Body of pancreas (tissue), 4 donors: ENCODE results near the gene KCNN3. TPM values are rescaled to one million over a fixed set of nuclear protein-coding genes. Genes with fewer than 3 reads are reported as not detected.

ENCODE experiments used
- ATAC-seq: fragments of 150-250 bp; one replicate; pipeline ENCODE4 v1.9.1; 2016
- DNase-seq, 4 donors: peaks; one replicate each; pipeline ENCODE4 v3.0.0-alpha.2; 2019
- H3K27ac ChIP-seq, 4 donors: fragments of 200-600 bp; sonication (generic); 1 replicate in 3 of 4; 2 replicates in 1 of 4; pipeline versions ENCODE4 v1.5.1 to v1.6.1; 2016 to 2019; ENCODE audit warnings: mild to moderate bottlenecking in 1 of 4, mixed read lengths in 1 of 4, moderate library complexity in 1 of 4
- H3K27me3 ChIP-seq, 2 donors: fragments of 200-600 bp; sonication (generic); one replicate each; pipeline ENCODE4 v1.6.0; 2016; ENCODE audit warnings: mild to moderate bottlenecking in 1 of 2
- H3K36me3 ChIP-seq, 2 donors: fragments of 200-600 bp; sonication (generic); replicated peaks in 1 of 2; 2 replicates each; pipeline ENCODE4 v1.5.1; 2016; ENCODE audit warnings: low read depth in 2 of 2; ENCODE audit not compliant: insufficient read depth in 1 of 2
- H3K4me1 ChIP-seq: fragments of 200-600 bp; sonication (generic); one replicate; pipeline ENCODE4 v1.6.0; 2016
- H3K4me3 ChIP-seq, 2 donors: fragments of 200-600 bp; sonication (generic); 1 replicate in 1 of 2; 2 replicates in 1 of 2; pipeline ENCODE4 v1.5.1; 2016 to 2019
- H3K9me3 ChIP-seq, 3 donors: fragments of 200-600 bp; sonication (generic); 1 replicate in 2 of 3; 2 replicates in 1 of 3; pipeline ENCODE4 v1.5.1; 2016
- POLR2A ChIP-seq, 3 donors: fragments of 450-650 bp; IDR thresholded peaks; one replicate each; pipeline ENCODE4 v1.6.1; 2016; ENCODE audit warnings: antibody characterized with exemption in 3 of 3, mild to moderate bottlenecking in 2 of 3
- WGBS, 2 donors: methylation state at CpG; one replicate each; pipeline ENCODE4 v1.1.5; 2017; 5-methylcytosine and 5-hydroxymethylcytosine counted together
- intact Hi-C: fragments of 100-400 bp; cut with DNase I; formaldehyde crosslinking; loops from one replicate; pipeline ENCODE4 v1.15.1; 2023
- total RNA-seq, 2 donors: library from RNA; depleted of rRNA; stranded (reverse); fragments of >200 nt; gene quantifications; one replicate each; pipeline ENCODE4 v1.1.0, GENCODE V29; 2016
- TF ChIP-seq, protein P1 (sequence below), 7 experiments: fragments of 450-650 bp in 4 of 7; fragments of 200-600 bp in 3 of 7; sonication (generic) in 3 of 7; IDR thresholded peaks; one replicate each; pipeline ENCODE4 v1.5.1; 2016 to 2019; ENCODE audit warnings: antibody characterized with exemption in 7 of 7

The KCNN3 gene
- total RNA-seq, 2 donors from 2014 or later = 0.33 to 1.6 TPM

DNA sequence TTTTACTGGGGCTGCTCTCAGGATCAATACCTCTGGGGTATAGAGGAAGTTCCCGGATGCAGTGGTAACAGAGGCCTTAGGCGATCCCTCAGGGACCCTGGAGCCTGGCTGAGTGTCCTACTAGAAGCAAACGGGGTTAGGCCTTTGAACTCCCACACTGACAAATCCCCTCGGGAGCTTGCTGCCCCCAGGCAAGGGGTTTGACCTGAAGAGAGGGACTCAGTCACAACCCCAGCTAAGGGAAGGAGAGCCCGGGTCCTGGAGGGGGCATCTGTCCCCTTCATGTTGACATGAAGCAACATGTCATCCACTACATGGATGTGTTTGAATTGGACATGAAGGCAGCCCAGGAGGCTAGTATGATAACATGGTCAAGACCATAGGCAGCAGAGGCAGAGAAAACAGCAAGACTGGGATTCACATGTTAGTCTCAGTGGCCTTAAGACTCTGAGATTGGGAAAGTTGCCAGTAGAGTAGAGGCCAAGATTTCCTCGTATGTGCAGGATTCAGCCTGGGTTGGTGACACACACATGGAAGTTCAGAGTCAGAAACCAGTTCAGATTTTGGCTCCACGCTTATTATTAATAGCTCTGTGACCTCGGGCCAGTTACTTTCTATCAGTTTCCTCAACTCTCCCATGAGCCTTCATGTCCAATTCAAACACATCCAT, 101.5 kb downstream of the KCNN3 start:
- ATAC-seq (no peak), DNase-seq (no peak)
- Histone ChIP-seq H3K36me3 (no peaks in the 10 kb centered on the region), H3K27me3 (peaks cover 0 to 4% of the 10 kb centered on the region in 2 donors), H3K27ac (no peak overlapping the region), H3K4me1 (no peaks in the 10 kb centered on the region), H3K9me3 (no peaks in the 10 kb centered on the region), H3K4me3 (no peak overlapping the region)
- intact Hi-C loops = no loop called here
- TF ChIP-seq POLR2A (IDR thresholded peaks at IDR 0.05) = no peak
- TF ChIP-seq, protein P1, sequence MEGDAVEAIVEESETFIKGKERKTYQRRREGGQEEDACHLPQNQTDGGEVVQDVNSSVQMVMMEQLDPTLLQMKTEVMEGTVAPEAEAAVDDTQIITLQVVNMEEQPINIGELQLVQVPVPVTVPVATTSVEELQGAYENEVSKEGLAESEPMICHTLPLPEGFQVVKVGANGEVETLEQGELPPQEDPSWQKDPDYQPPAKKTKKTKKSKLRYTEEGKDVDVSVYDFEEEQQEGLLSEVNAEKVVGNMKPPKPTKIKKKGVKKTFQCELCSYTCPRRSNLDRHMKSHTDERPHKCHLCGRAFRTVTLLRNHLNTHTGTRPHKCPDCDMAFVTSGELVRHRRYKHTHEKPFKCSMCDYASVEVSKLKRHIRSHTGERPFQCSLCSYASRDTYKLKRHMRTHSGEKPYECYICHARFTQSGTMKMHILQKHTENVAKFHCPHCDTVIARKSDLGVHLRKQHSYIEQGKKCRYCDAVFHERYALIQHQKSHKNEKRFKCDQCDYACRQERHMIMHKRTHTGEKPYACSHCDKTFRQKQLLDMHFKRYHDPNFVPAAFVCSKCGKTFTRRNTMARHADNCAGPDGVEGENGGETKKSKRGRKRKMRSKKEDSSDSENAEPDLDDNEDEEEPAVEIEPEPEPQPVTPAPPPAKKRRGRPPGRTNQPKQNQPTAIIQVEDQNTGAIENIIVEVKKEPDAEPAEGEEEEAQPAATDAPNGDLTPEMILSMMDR (IDR thresholded peaks at IDR 0.05) = no peak
- 62 to 67% methylated on average over 7 to 8 of the region's 8 CpGs for WGBS, 2 donors

- no peak for DNase-seq
- no peak for ATAC-seq
- TF ChIP-seq POLR2A (IDR thresholded peaks at IDR 0.05) = no peak
- TF ChIP-seq, protein P1 (IDR thresholded peaks at IDR 0.05) = no peak
- no peaks in the 10 kb centered on the region for H3K4me1 ChIP-seq
- H3K4me3 ChIP-seq = no peak overlapping the region
- intact Hi-C loops = no loop called here
- WGBS, 2 donors = 78% methylated on average over 9 of the region's 9 CpGs
- H3K9me3 ChIP-seq = no peaks in the 10 kb centered on the region
- H3K27ac ChIP-seq = no peak overlapping the region
- no peaks in the 10 kb centered on the region for H3K36me3 ChIP-seq
- H3K27me3 ChIP-seq = no peaks in the 10 kb centered on the region
Measured at GRCh38 chr1:154767315-154768240, 102.5 kb downstream of the KCNN3 start.

GRCh38 chr1:154765970-154766369, 104.1 kb downstream of the KCNN3 start:
- DNase-seq = no peak
- no peaks in the 10 kb centered on the region for H3K9me3 ChIP-seq
- no peaks in the 10 kb centered on the region for H3K27me3 ChIP-seq
- H3K4me3 ChIP-seq = no peak overlapping the region
- no peak for ATAC-seq
- no peaks in the 10 kb centered on the region for H3K4me1 ChIP-seq
- no peak for TF ChIP-seq POLR2A (IDR thresholded peaks at IDR 0.05)
- TF ChIP-seq, protein P1 (IDR thresholded peaks at IDR 0.05) = peak in 4 of 7 experiments; percentile 7 to 24 (median 17)
- H3K27ac ChIP-seq = no peak overlapping the region
- 34 to 36% methylated on average over 3 of the region's 3 CpGs for WGBS, 2 donors
- intact Hi-C loops = no loop called here
- H3K36me3 ChIP-seq = no peaks in the 10 kb centered on the region

GRCh38 chr1:154764773-154765172, 105.3 kb downstream of the KCNN3 start:
- H3K4me1 ChIP-seq = peaks cover 10% of the 10 kb centered on the region
- H3K4me3 ChIP-seq = no peak overlapping the region
- no peak for TF ChIP-seq POLR2A (IDR thresholded peaks at IDR 0.05)
- TF ChIP-seq, protein P1 (IDR thresholded peaks at IDR 0.05) = no peak
- no peaks in the 10 kb centered on the region for H3K9me3 ChIP-seq
- no peaks in the 10 kb centered on the region for H3K27me3 ChIP-seq
- no peak overlapping the region for H3K27ac ChIP-seq
- no peak for ATAC-seq
- intact Hi-C loops = no loop called here
- WGBS, 2 donors = 69 to 74% methylated on average over 3 of the region's 3 CpGs
- no peaks in the 10 kb centered on the region for H3K36me3 ChIP-seq
- DNase-seq = no peak
